Endodermal cell (in vitro differentiated cells): ENCODE data around the gene COL23A1. TPM values are rescaled to one million over a fixed set of nuclear protein-coding genes. Genes with fewer than 3 reads are reported as not detected.
A peak's percentile ranks its signal among the peaks of the same experiment; 100 is the strongest.

Source experiments
- DNase-seq: peaks from one replicate; pipeline ENCODE4 v3.0.0-alpha.2; 2017
- H3K27ac ChIP-seq: 2 replicates; pipeline ENCODE4 v1.5.1; 2013; ENCODE audit warnings: mild to moderate bottlenecking, low read depth, low read length, moderate library complexity
- H3K27me3 ChIP-seq: 2 replicates; pipeline ENCODE4 v1.6.1; 2013; ENCODE audit warnings: mild to moderate bottlenecking, low read length, moderate library complexity; ENCODE audit not compliant: insufficient read depth, control insufficient read depth, poor library complexity, severe bottlenecking
- H3K36me3 ChIP-seq: 2 replicates; pipeline ENCODE4 v1.7.0; 2013; ENCODE audit warnings: mild to moderate bottlenecking, low read length, moderate library complexity; ENCODE audit not compliant: control insufficient read depth, insufficient read depth
- H3K4me1 ChIP-seq: one replicate; pipeline ENCODE4 v1.7.0; 2013; ENCODE audit warnings: low read length; ENCODE audit not compliant: control insufficient read depth, insufficient read depth
- H3K4me3 ChIP-seq: 2 replicates; pipeline ENCODE4 v1.5.1; 2013; ENCODE audit warnings: mild to moderate bottlenecking, low read length, moderate library complexity
- H3K9ac ChIP-seq: 2 replicates; pipeline ENCODE4 v1.6.1; 2013; ENCODE audit warnings: mild to moderate bottlenecking, low read length, moderate library complexity; ENCODE audit not compliant: poor library complexity, severe bottlenecking; ENCODE audit errors: extremely low read depth
- H3K9me3 ChIP-seq: 2 replicates; pipeline ENCODE4 v1.6.1; 2013; ENCODE audit warnings: mild to moderate bottlenecking, low read length, moderate library complexity; ENCODE audit not compliant: control insufficient read depth
- H3K27ac Mint-ChIP-seq: 2 replicates; pipeline ENCODE4 v1.8.0; 2020; ENCODE audit warnings: mixed read lengths
- H3K27me3 Mint-ChIP-seq: 2 replicates; pipeline ENCODE4 v1.8.0; 2021; ENCODE audit warnings: mild to moderate bottlenecking, mixed read lengths; ENCODE audit not compliant: insufficient read depth
- H3K36me3 Mint-ChIP-seq: 2 replicates; pipeline ENCODE4 v1.8.0; 2020; ENCODE audit warnings: low read depth, mixed read lengths
- H3K4me1 Mint-ChIP-seq: 2 replicates; pipeline ENCODE4 v1.8.0; 2020; ENCODE audit warnings: mixed read lengths
- H3K4me3 Mint-ChIP-seq: 2 replicates; pipeline ENCODE4 v1.8.0; 2020; ENCODE audit warnings: mild to moderate bottlenecking, moderate library complexity, mixed read lengths
- H3K9me3 Mint-ChIP-seq: 2 replicates; pipeline ENCODE4 v1.8.0; 2020; ENCODE audit warnings: mild to moderate bottlenecking, mixed read lengths
- CTCF ChIP-seq: fragments of 200-600 bp; sonication (generic); conservative IDR thresholded peaks from 2 replicates; pipeline ENCODE4 v1.5.0; 2021; ENCODE audit warnings: antibody characterized with exemption, mild to moderate bottlenecking
- WGBS, 2 experiments: methylation state at CpG; one replicate each; pipeline versions ENCODE4 v1.1.5 to v1.1.7; 2013; ENCODE audit warnings: missing lambda C conversion rate in 2 of 2, mixed read lengths in 1 of 2; ENCODE audit not compliant: insufficient coverage in 1 of 2, insufficient read length in 1 of 2; 5-methylcytosine and 5-hydroxymethylcytosine counted together
- total RNA-seq, 2 donors: library from RNA; stranded (reverse); fragmentation: NEBNext Ultra II Directional in 1 of 2; extraction: Animal tissue kit (Norgen Biotek cat#: 25700) in 1 of 2; gene quantifications; 2 replicates in 1 of 2; 3 replicates in 1 of 2; pipeline ENCODE4 v1.2.1, GENCODE V29; 2021

The COL23A1 gene
- total RNA-seq, 2 donors from 2014 or later, result 50.2 to 71.3 TPM

- no peak overlapping the region for H3K4me3 Mint-ChIP-seq
- no peaks in the 10 kb centered on the region for H3K4me1 ChIP-seq
- H3K36me3 Mint-ChIP-seq, result peaks cover 85% of the 10 kb centered on the region
- H3K9ac ChIP-seq, result no peak overlapping the region
- TF ChIP-seq CTCF, result no peak
- H3K27ac Mint-ChIP-seq, result no peak overlapping the region
- no peaks in the 10 kb centered on the region for H3K9me3 Mint-ChIP-seq
- 96 to 100% methylated on average over 2 to 5 of the region's 5 CpGs for WGBS, 2 experiments
- no peak for DNase-seq
- H3K4me3 ChIP-seq, result no peak overlapping the region
- H3K36me3 ChIP-seq, result peaks cover 99% of the 10 kb centered on the region
- H3K27me3 Mint-ChIP-seq, result no peaks in the 10 kb centered on the region
- no peaks in the 10 kb centered on the region for H3K27me3 ChIP-seq
- peaks cover 15% of the 10 kb centered on the region for H3K4me1 Mint-ChIP-seq
- H3K27ac ChIP-seq, result no peak overlapping the region
- no peaks in the 10 kb centered on the region for H3K9me3 ChIP-seq
Observed at GRCh38 chr5:178210686-178211085, 379.5 kb downstream of the COL23A1 start.

- peaks cover 85% of the 10 kb centered on the region for H3K36me3 Mint-ChIP-seq
Observed at GRCh38 chr5:178210073-178210535, 380.1 kb downstream of the COL23A1 start.

GRCh38 chr5:178209334-178210072, 380.7 kb downstream of the COL23A1 start:
- Mint-ChIP-seq H3K4me1 (peaks cover 16% of the 10 kb centered on the region), H3K36me3 (peaks cover 85% of the 10 kb centered on the region), H3K27ac (peak overlapping the region; percentile 55), H3K4me3 (no peak overlapping the region), H3K9me3 (no peaks in the 10 kb centered on the region), H3K27me3 (no peaks in the 10 kb centered on the region)
- H3K9ac ChIP-seq, result no peak overlapping the region
- DNase-seq, result peak; percentile 38
- H3K27me3 ChIP-seq, result no peaks in the 10 kb centered on the region
- WGBS, 2 experiments, result 94 to 95% methylated on average over 2 to 8 of the region's 8 CpGs
- no peak overlapping the region for H3K27ac ChIP-seq
- H3K9me3 ChIP-seq, result no peaks in the 10 kb centered on the region
- no peaks in the 10 kb centered on the region for H3K4me1 ChIP-seq
- TF ChIP-seq CTCF, result no peak
- H3K36me3 ChIP-seq, result peaks cover 92% of the 10 kb centered on the region
- H3K4me3 ChIP-seq, result no peak overlapping the region

More at GRCh38 chr5:178210073-178210535, 380.1 kb downstream of the COL23A1 start:
- no peak overlapping the region for H3K4me3 Mint-ChIP-seq
- no peaks in the 10 kb centered on the region for H3K27me3 ChIP-seq
- 95 to 99% methylated on average over 12 to 18 of the region's 18 CpGs for WGBS, 2 experiments
- peak; percentile 47 for DNase-seq
- H3K27ac ChIP-seq, result no peak overlapping the region
- H3K27me3 Mint-ChIP-seq, result no peaks in the 10 kb centered on the region
- H3K9me3 Mint-ChIP-seq, result no peaks in the 10 kb centered on the region
- H3K4me1 ChIP-seq, result no peaks in the 10 kb centered on the region
- no peaks in the 10 kb centered on the region for H3K9me3 ChIP-seq
- no peak overlapping the region for H3K4me3 ChIP-seq
- TF ChIP-seq CTCF, result no peak
- peaks cover 16% of the 10 kb centered on the region for H3K4me1 Mint-ChIP-seq
- H3K9ac ChIP-seq, result no peak overlapping the region
- H3K36me3 ChIP-seq, result peaks cover 98% of the 10 kb centered on the region
- peak overlapping the region; percentile 30 for H3K27ac Mint-ChIP-seq
